Astrocyte (in vitro differentiated cells and primary cell): ENCODE data around the gene ABCG4. TPM values are rescaled to one million over a fixed set of nuclear protein-coding genes. Genes with fewer than 3 reads are reported as not detected.
A peak's percentile ranks its signal among the peaks of the same experiment; 100 is the strongest.

Source experiments
- DNase-seq: peaks from one replicate; pipeline ENCODE4 v3.0.0-alpha.2; 2010; ENCODE audit warnings: low read depth
- FAIRE-seq: peaks from 2 replicates; lab custom pipeline; 2011; peaks lifted over from hg19 to GRCh38; lab: Jason Lieb, UNC
- H2AFZ ChIP-seq: 2 replicates; pipeline ENCODE4 v1.6.0; 2012; ENCODE audit warnings: low read depth, low read length, inconsistent platforms
- H3K27ac ChIP-seq: 2 replicates; pipeline ENCODE4 v1.5.1; 2011; ENCODE audit warnings: low read depth, low read length, inconsistent platforms
- H3K27me3 ChIP-seq: 2 replicates; pipeline ENCODE4 v1.6.0; 2011; ENCODE audit warnings: low read length, inconsistent platforms; ENCODE audit not compliant: insufficient read depth
- H3K36me3 ChIP-seq: 2 replicates; pipeline ENCODE4 v1.5.1; 2011; ENCODE audit warnings: low read length, inconsistent platforms; ENCODE audit not compliant: insufficient read depth
- H3K4me1 ChIP-seq: 2 replicates; pipeline ENCODE4 v1.5.1; 2011; ENCODE audit warnings: low read length, inconsistent platforms; ENCODE audit not compliant: insufficient read depth
- H3K4me2 ChIP-seq: 2 replicates; pipeline ENCODE4 v1.6.0; 2012; ENCODE audit warnings: low read length, inconsistent platforms
- H3K4me3 ChIP-seq: 2 replicates; pipeline ENCODE4 v1.5.1; 2011; ENCODE audit warnings: low read depth, mild to moderate bottlenecking, low read length, inconsistent platforms; ENCODE audit not compliant: insufficient read depth
- H3K79me2 ChIP-seq: 2 replicates; pipeline ENCODE4 v1.6.0; 2012; ENCODE audit warnings: mild to moderate bottlenecking, low read length, inconsistent platforms; ENCODE audit not compliant: insufficient read depth
- H3K9ac ChIP-seq: 2 replicates; pipeline ENCODE4 v1.6.0; 2012; ENCODE audit warnings: mild to moderate bottlenecking, low read length, inconsistent platforms
- H3K9me3 ChIP-seq: 2 replicates; pipeline ENCODE4 v1.5.1; 2012; ENCODE audit warnings: low read depth, mild to moderate bottlenecking, low read length, inconsistent platforms; ENCODE audit not compliant: insufficient read depth
- H4K20me1 ChIP-seq: 2 replicates; pipeline ENCODE4 v1.6.0; 2012; ENCODE audit warnings: low read length, inconsistent platforms; ENCODE audit not compliant: insufficient read depth
- H3K27ac Mint-ChIP-seq: one replicate; pipeline ENCODE4 v1.8.0; 2021; ENCODE audit warnings: mild to moderate bottlenecking, mixed read lengths; ENCODE audit not compliant: unreplicated experiment
- H3K27me3 Mint-ChIP-seq: one replicate; pipeline ENCODE4 v1.8.0; 2021; ENCODE audit warnings: low read depth, mixed read lengths; ENCODE audit not compliant: unreplicated experiment
- H3K36me3 Mint-ChIP-seq: one replicate; pipeline ENCODE4 v1.8.0; 2021; ENCODE audit warnings: low read depth, mixed read lengths; ENCODE audit not compliant: unreplicated experiment
- H3K4me1 Mint-ChIP-seq: one replicate; pipeline ENCODE4 v1.8.0; 2021; ENCODE audit warnings: low read depth, mixed read lengths; ENCODE audit not compliant: unreplicated experiment
- H3K4me3 Mint-ChIP-seq: one replicate; pipeline ENCODE4 v1.8.0; 2021; ENCODE audit warnings: mild to moderate bottlenecking, moderate library complexity, mixed read lengths; ENCODE audit not compliant: unreplicated experiment
- H3K9me3 Mint-ChIP-seq: one replicate; pipeline ENCODE4 v1.8.0; 2021; ENCODE audit warnings: mild to moderate bottlenecking, mixed read lengths; ENCODE audit not compliant: unreplicated experiment
- EZH2 ChIP-seq: IDR thresholded peaks from 2 replicates; pipeline ENCODE4 v1.6.1; 2012; ENCODE audit warnings: mild to moderate bottlenecking, low read length, inconsistent platforms; ENCODE audit not compliant: insufficient read depth
- total RNA-seq: library from RNA; stranded (reverse); gene quantifications from 2 replicates; pipeline ENCODE4 v1.2.1, GENCODE V29; 2021
- TF ChIP-seq, protein P1 (sequence below): IDR thresholded peaks from 2 replicates; pipeline ENCODE4 v1.5.1; 2011; ENCODE audit warnings: low read depth, mild to moderate bottlenecking, inconsistent platforms, low read length, moderate library complexity; ENCODE audit not compliant: insufficient read depth

The ABCG4 gene
- total RNA-seq, 1 donor from 2014 or later = 1.5 TPM

DNA sequence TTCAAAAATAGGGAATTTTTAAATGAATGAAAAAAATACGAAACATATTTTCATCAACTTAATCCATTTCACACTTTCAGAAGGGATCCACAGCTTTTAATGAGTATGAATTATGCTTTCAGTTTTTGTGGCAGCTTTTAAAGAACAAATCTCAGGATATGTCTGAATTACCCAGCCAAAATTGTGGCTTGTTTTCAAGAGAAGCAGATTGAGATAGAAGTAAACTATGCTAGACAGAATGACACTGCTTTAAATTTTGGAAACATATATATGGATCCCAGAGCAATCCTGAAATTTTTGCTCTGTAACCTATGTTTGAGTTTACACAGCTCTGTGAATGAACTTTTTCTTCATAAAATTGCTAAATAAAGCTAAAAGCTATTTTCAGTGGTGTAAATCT lies 29.9 kb upstream of the ABCG4 start:
- Histone ChIP-seq H3K27ac (no peak overlapping the region), H3K27me3 (no peaks in the 10 kb centered on the region), H3K9ac (no peak overlapping the region), H3K4me2 (no peak overlapping the region), H3K4me1 (peaks cover 16% of the 10 kb centered on the region), H3K4me3 (no peak overlapping the region), H3K79me2 (peaks cover 22% of the 10 kb centered on the region), H4K20me1 (peaks cover 7% of the 10 kb centered on the region), H3K36me3 (peaks cover 1% of the 10 kb centered on the region), H2AFZ (no peak overlapping the region), H3K9me3 (no peaks in the 10 kb centered on the region)
- Mint-ChIP-seq H3K27ac (no peak overlapping the region), H3K36me3 (peaks cover 17% of the 10 kb centered on the region), H3K9me3 (no peaks in the 10 kb centered on the region), H3K4me3 (no peak overlapping the region), H3K27me3 (no peaks in the 10 kb centered on the region), H3K4me1 (peaks cover 6% of the 10 kb centered on the region)
- TF ChIP-seq, protein P1, sequence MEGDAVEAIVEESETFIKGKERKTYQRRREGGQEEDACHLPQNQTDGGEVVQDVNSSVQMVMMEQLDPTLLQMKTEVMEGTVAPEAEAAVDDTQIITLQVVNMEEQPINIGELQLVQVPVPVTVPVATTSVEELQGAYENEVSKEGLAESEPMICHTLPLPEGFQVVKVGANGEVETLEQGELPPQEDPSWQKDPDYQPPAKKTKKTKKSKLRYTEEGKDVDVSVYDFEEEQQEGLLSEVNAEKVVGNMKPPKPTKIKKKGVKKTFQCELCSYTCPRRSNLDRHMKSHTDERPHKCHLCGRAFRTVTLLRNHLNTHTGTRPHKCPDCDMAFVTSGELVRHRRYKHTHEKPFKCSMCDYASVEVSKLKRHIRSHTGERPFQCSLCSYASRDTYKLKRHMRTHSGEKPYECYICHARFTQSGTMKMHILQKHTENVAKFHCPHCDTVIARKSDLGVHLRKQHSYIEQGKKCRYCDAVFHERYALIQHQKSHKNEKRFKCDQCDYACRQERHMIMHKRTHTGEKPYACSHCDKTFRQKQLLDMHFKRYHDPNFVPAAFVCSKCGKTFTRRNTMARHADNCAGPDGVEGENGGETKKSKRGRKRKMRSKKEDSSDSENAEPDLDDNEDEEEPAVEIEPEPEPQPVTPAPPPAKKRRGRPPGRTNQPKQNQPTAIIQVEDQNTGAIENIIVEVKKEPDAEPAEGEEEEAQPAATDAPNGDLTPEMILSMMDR = no peak
- TF ChIP-seq EZH2 = no peak
- no peak for DNase-seq
- FAIRE-seq = no peak

DNA sequence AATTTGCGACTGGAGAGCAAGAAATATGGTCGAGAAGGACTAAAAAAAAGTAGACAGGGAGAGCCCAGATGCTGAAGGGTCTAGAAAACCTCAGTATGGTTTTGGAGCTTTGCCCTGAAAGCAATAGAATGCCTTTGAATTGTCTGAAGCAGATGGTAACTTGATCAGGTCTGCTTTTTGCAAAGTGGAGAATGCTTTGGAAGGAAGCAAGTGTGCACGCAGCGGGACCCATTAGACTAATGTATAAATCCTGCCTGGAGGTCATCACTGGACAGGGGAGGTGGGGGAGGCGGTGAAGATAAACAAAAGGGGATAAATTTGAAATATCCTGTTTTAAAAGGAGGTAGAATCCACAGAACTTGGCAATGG lies 28.2 kb upstream of the ABCG4 start:
- Histone ChIP-seq H4K20me1 (peaks cover 7% of the 10 kb centered on the region), H3K9me3 (no peaks in the 10 kb centered on the region), H3K4me2 (peak overlapping the region; percentile 87), H3K79me2 (peaks cover 28% of the 10 kb centered on the region), H3K4me1 (peaks cover 16% of the 10 kb centered on the region), H3K27me3 (no peaks in the 10 kb centered on the region), H2AFZ (peak overlapping the region; percentile 81), H3K9ac (peak overlapping the region; percentile 74), H3K36me3 (peaks cover 7% of the 10 kb centered on the region), H3K27ac (peak overlapping the region; percentile 69), H3K4me3 (peak overlapping the region; percentile 61)
- DNase-seq = peak; percentile 75
- Mint-ChIP-seq H3K36me3 (peaks cover 11% of the 10 kb centered on the region), H3K27ac (peak overlapping the region; percentile 73), H3K9me3 (no peaks in the 10 kb centered on the region), H3K27me3 (no peaks in the 10 kb centered on the region), H3K4me1 (peaks cover 6% of the 10 kb centered on the region), H3K4me3 (peak overlapping the region; percentile 98)
- no peak for FAIRE-seq
- TF ChIP-seq, protein P1 = no peak
- no peak for TF ChIP-seq EZH2

DNA sequence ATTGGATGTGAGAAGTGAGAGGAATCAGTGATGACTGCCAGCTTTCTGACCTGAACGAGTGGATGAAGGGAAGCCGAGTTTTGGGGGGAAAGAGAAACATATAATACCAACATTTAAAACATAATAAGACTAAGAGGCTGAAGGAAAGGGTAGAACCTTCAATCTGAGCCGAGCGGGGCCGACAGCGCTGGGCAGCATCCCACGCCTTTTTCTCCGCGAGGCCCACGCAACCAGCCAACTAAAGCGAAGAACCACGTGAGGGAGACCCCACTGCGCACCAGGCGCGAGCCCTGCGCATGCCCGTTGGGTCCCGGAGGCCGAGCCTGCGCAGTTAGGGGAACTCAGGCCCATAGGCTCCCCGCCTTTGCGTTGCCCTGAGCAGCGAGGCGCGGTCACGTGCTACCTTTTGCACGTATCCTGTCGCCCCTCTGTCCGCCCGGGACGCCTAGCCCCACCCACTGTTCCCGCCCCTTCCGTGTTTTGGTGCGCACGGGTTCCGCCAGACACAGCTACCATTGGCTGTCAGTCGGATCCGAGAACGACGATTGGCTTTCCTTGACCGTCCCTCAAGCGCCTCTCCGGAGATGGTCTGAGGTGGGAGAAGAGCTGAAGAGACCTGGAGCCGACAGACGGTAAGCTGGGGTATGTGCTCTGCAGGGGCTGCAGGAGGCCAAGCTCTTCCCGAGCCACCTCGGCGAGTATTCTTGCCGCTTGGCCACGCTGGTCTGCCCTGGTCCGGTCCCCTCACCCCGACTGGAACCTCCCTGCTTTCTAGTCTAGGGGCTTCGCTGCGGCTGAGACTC lies 27.6 kb upstream of the ABCG4 start, which contains the start of gene HINFP:
TSS of gene HINFP (plus strand) at position 573 of the 803 bp plus-strand sequence. CDS start 5,365 bp downstream, outside the sequence.
- no peaks in the 10 kb centered on the region for H3K9me3 Mint-ChIP-seq
- Histone ChIP-seq H3K79me2 (peaks cover 31% of the 10 kb centered on the region), H3K27ac (peak within 1 kb of the TSS; percentile 69), H3K27me3 (no peaks in the 10 kb centered on the region), H3K4me3 (peak within 1 kb of the TSS; percentile 94), H3K36me3 (peaks cover 7% of the 10 kb centered on the region), H2AFZ (peak within 1 kb of the TSS; percentile 91), H4K20me1 (peaks cover 7% of the 10 kb centered on the region), H3K9ac (peak within 1 kb of the TSS; percentile 91), H3K9me3 (no peaks in the 10 kb centered on the region), H3K4me2 (peak within 1 kb of the TSS; percentile 93), H3K4me1 (peaks cover 16% of the 10 kb centered on the region)
- H3K27me3 Mint-ChIP-seq = no peaks in the 10 kb centered on the region
- DNase-seq = peak; percentile 97
- peaks cover 6% of the 10 kb centered on the region for H3K4me1 Mint-ChIP-seq
- peaks cover 8% of the 10 kb centered on the region for H3K36me3 Mint-ChIP-seq
- H3K27ac Mint-ChIP-seq = peak within 1 kb of the TSS; percentile 92
- FAIRE-seq = peak; percentile 26
- no peak for TF ChIP-seq EZH2
- TF ChIP-seq, protein P1 = no peak
- peak within 1 kb of the TSS; percentile 98 for H3K4me3 Mint-ChIP-seq
